ENCODE results near the gene SMC2. TPM values are rescaled to one million over a fixed set of nuclear protein-coding genes. Genes with fewer than 3 reads are reported as not detected.

Gene SMC2
- 16.5 and 24.9 TPM in 2 replicates for total RNA-seq (2014; rRNA removed; shearing (Covaris generic); ENCODE audit: low replicate concordance)

DNA sequence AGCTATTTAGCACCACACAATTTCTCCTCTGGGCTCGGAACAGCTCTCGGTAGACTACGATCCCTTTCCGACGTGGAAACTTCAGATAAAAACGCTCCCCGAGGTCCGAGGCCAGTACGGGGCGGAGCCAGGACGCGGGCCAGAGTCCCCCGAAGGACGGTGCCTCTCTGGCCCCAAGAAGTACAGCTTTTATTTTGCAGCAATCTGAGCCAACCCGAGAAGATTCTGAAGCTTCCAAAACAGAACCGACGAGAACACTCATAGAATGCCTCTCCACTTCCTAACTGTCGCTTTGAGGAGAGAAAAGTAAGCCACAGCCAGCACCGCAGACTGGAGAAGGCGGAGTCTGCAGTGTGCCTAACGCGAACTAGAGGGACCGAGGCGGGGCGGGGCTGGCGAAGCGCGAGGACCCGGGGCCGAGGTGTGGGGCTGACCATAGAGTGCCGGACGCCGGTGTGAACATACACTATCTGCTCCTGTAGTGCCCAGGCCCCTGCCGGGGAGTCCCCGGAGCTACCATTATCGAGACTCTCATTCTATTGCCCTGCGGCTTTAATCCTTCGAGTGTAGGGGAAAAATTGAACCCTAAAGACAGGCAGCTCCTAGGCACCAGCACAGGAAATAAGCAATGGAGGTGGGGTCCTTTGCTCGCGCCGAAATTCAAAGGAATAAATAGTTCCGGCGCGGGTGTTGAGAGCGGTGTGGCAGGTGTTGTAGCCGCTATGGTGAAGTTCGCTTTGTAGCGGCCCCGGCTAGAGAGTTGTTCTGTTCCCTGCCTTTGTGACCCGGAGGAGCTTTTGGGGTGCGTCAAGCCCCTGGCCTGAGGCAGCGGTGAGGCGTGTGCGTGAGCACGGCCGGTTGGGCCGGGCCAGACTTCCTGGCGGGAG is at the start of gene SMC2:
TSS of gene SMC2 (plus strand) at position 663 of the 887 bp plus-strand sequence. CDS start 1,076 bp downstream, outside the sequence.
- H3K36me3 ChIP-seq (ENCODE audit: insufficient read depth, low read length) = no peaks in the 10 kb centered on the region; the same call in 1 of the 2 replicates
- peak within 1 kb of the TSS; percentile 79 for H2AFZ ChIP-seq (ENCODE audit: low read length)
- peak; percentile 97 for DNase-seq
- peaks cover 39% of the 10 kb centered on the region for H3K4me1 ChIP-seq (ENCODE audit: low read length)
- no peaks in the 10 kb centered on the region for H3K9me2 ChIP-seq (replicated peaks; ENCODE audit: insufficient read depth, low read length)
- no peaks in the 10 kb centered on the region for H3K27me3 ChIP-seq (ENCODE audit: low read length)
- H3K4me3 ChIP-seq (ENCODE audit: low read length) = peak within 1 kb of the TSS; percentile 91
- H3K27ac ChIP-seq (ENCODE audit: low read length) = peak within 1 kb of the TSS; percentile 79
- peak within 1 kb of the TSS; percentile 83 for H3K4me2 ChIP-seq (ENCODE audit: low read depth, low read length, poor library complexity, severe bottlenecking)
- no peaks in the 10 kb centered on the region for H4K20me1 ChIP-seq (ENCODE audit: insufficient read depth, low read depth, low read length)
- H3K9ac ChIP-seq (ENCODE audit: low read length) = peak within 1 kb of the TSS; percentile 75
- no peaks in the 10 kb centered on the region for H3K9me3 ChIP-seq (ENCODE audit: low read length)
- H3K79me2 ChIP-seq (ENCODE audit: low read length) = peaks cover 46% of the 10 kb centered on the region

- no peaks in the 10 kb centered on the region for H3K4me1 ChIP-seq (ENCODE audit: low read length)
Measured at GRCh38 chr9:104068546-104068945, 25.6 kb upstream of the SMC2 start.

GRCh38 chr9:104069288-104069687 is 24.8 kb upstream of the SMC2 start:
- Histone ChIP-seq H3K9ac (ENCODE audit: low read length) (no peak overlapping the region), H4K20me1 (ENCODE audit: insufficient read depth, low read depth, low read length) (no peaks in the 10 kb centered on the region), H3K27me3 (ENCODE audit: low read length) (no peaks in the 10 kb centered on the region), H3K4me1 (ENCODE audit: low read length) (no peaks in the 10 kb centered on the region), H3K36me3 (ENCODE audit: insufficient read depth, low read length) (no peaks in the 10 kb centered on the region), H3K9me3 (ENCODE audit: low read length) (no peaks in the 10 kb centered on the region), H3K27ac (ENCODE audit: low read length) (no peak overlapping the region), H2AFZ (ENCODE audit: low read length) (no peak overlapping the region), H3K9me2 (replicated peaks; ENCODE audit: insufficient read depth, low read length) (no peaks in the 10 kb centered on the region), H3K4me2 (ENCODE audit: low read depth, low read length, poor library complexity, severe bottlenecking) (no peak overlapping the region), H3K79me2 (ENCODE audit: low read length) (no peaks in the 10 kb centered on the region), H3K4me3 (ENCODE audit: low read length) (no peak overlapping the region)
- no peak for DNase-seq

More at GRCh38 chr9:104068546-104068945, 25.6 kb upstream of the SMC2 start:
- H3K27ac ChIP-seq (ENCODE audit: low read length) = no peak overlapping the region
- no peak for DNase-seq
- H3K9me3 ChIP-seq (ENCODE audit: low read length) = no peaks in the 10 kb centered on the region
- H3K79me2 ChIP-seq (ENCODE audit: low read length) = no peaks in the 10 kb centered on the region
- H3K9me2 ChIP-seq (replicated peaks; ENCODE audit: insufficient read depth, low read length) = no peaks in the 10 kb centered on the region
- H3K4me3 ChIP-seq (ENCODE audit: low read length) = no peak overlapping the region
- H3K36me3 ChIP-seq (ENCODE audit: insufficient read depth, low read length) = no peaks in the 10 kb centered on the region
- H3K4me2 ChIP-seq (ENCODE audit: low read depth, low read length, poor library complexity, severe bottlenecking) = no peak overlapping the region
- no peak overlapping the region for H2AFZ ChIP-seq (ENCODE audit: low read length)
- no peaks in the 10 kb centered on the region for H3K27me3 ChIP-seq (ENCODE audit: low read length)
- H3K9ac ChIP-seq (ENCODE audit: low read length) = no peak overlapping the region
- no peaks in the 10 kb centered on the region for H4K20me1 ChIP-seq (ENCODE audit: insufficient read depth, low read depth, low read length)

- Histone ChIP-seq H3K4me1 (ENCODE audit: low read length) (no peaks in the 10 kb centered on the region), H3K9me3 (ENCODE audit: low read length) (no peaks in the 10 kb centered on the region), H3K36me3 (ENCODE audit: insufficient read depth, low read length) (no peaks in the 10 kb centered on the region), H2AFZ (ENCODE audit: low read length) (no peak overlapping the region), H3K9me2 (replicated peaks; ENCODE audit: insufficient read depth, low read length) (no peaks in the 10 kb centered on the region), H3K79me2 (ENCODE audit: low read length) (no peaks in the 10 kb centered on the region), H3K4me2 (ENCODE audit: low read depth, low read length, poor library complexity, severe bottlenecking) (no peak overlapping the region), H3K9ac (ENCODE audit: low read length) (no peak overlapping the region), H3K27ac (ENCODE audit: low read length) (no peak overlapping the region), H3K27me3 (ENCODE audit: low read length) (no peaks in the 10 kb centered on the region), H3K4me3 (ENCODE audit: low read length) (no peak overlapping the region), H4K20me1 (ENCODE audit: insufficient read depth, low read depth, low read length) (no peaks in the 10 kb centered on the region)
- DNase-seq = no peak
Measured at GRCh38 chr9:104071589-104071988, 22.5 kb upstream of the SMC2 start.

- no peak for DNase-seq
- Histone ChIP-seq H3K27ac (ENCODE audit: low read length) (no peak overlapping the region), H3K4me1 (ENCODE audit: low read length) (no peaks in the 10 kb centered on the region)
Measured at GRCh38 chr9:104073098-104073769, 20.9 kb upstream of the SMC2 start.

GRCh38 chr9:104073770-104074133 is 20.4 kb upstream of the SMC2 start:
- Histone ChIP-seq H3K9me3 (ENCODE audit: low read length) (no peaks in the 10 kb centered on the region), H3K9ac (ENCODE audit: low read length) (no peak overlapping the region), H3K4me1 (ENCODE audit: low read length) (no peaks in the 10 kb centered on the region), H3K4me2 (ENCODE audit: low read depth, low read length, poor library complexity, severe bottlenecking) (no peak overlapping the region), H3K9me2 (replicated peaks; ENCODE audit: insufficient read depth, low read length) (no peaks in the 10 kb centered on the region), H3K27me3 (ENCODE audit: low read length) (no peaks in the 10 kb centered on the region), H3K27ac (ENCODE audit: low read length) (no peak overlapping the region), H3K4me3 (ENCODE audit: low read length) (no peak overlapping the region), H3K79me2 (ENCODE audit: low read length) (no peaks in the 10 kb centered on the region), H2AFZ (ENCODE audit: low read length) (no peak overlapping the region), H3K36me3 (ENCODE audit: insufficient read depth, low read length) (no peaks in the 10 kb centered on the region), H4K20me1 (ENCODE audit: insufficient read depth, low read depth, low read length) (no peaks in the 10 kb centered on the region)
- DNase-seq = no peak

More at GRCh38 chr9:104073098-104073769, 20.9 kb upstream of the SMC2 start:
- H3K9me2 ChIP-seq (replicated peaks; ENCODE audit: insufficient read depth, low read length) = no peaks in the 10 kb centered on the region
- no peak overlapping the region for H3K4me2 ChIP-seq (ENCODE audit: low read depth, low read length, poor library complexity, severe bottlenecking)
- H3K27me3 ChIP-seq (ENCODE audit: low read length) = no peaks in the 10 kb centered on the region
- no peak overlapping the region for H3K4me3 ChIP-seq (ENCODE audit: low read length)
- no peaks in the 10 kb centered on the region for H4K20me1 ChIP-seq (ENCODE audit: insufficient read depth, low read depth, low read length)
- H3K9ac ChIP-seq (ENCODE audit: low read length) = no peak overlapping the region
- no peaks in the 10 kb centered on the region for H3K9me3 ChIP-seq (ENCODE audit: low read length)
- no peak overlapping the region for H2AFZ ChIP-seq (ENCODE audit: low read length)
- H3K36me3 ChIP-seq (ENCODE audit: insufficient read depth, low read length) = no peaks in the 10 kb centered on the region
- H3K79me2 ChIP-seq (ENCODE audit: low read length) = no peaks in the 10 kb centered on the region

GRCh38 chr9:104074876-104075275 is 19.2 kb upstream of the SMC2 start:
- Histone ChIP-seq H3K9me3 (ENCODE audit: low read length) (no peaks in the 10 kb centered on the region), H3K36me3 (ENCODE audit: insufficient read depth, low read length) (no peaks in the 10 kb centered on the region), H3K4me3 (ENCODE audit: low read length) (no peak overlapping the region), H4K20me1 (ENCODE audit: insufficient read depth, low read depth, low read length) (no peaks in the 10 kb centered on the region), H2AFZ (ENCODE audit: low read length) (no peak overlapping the region), H3K27ac (ENCODE audit: low read length) (no peak overlapping the region), H3K9ac (ENCODE audit: low read length) (no peak overlapping the region), H3K9me2 (replicated peaks; ENCODE audit: insufficient read depth, low read length) (no peaks in the 10 kb centered on the region), H3K4me2 (ENCODE audit: low read depth, low read length, poor library complexity, severe bottlenecking) (no peak overlapping the region), H3K27me3 (ENCODE audit: low read length) (no peaks in the 10 kb centered on the region), H3K79me2 (ENCODE audit: low read length) (no peaks in the 10 kb centered on the region), H3K4me1 (ENCODE audit: low read length) (no peaks in the 10 kb centered on the region)
- no peak for DNase-seq
